Effector memory CD4-positive, alpha-beta T cell (primary cell): ENCODE data around the gene ATAD2B.
A peak's percentile ranks its signal among the peaks of the same experiment; 100 is the strongest.
"Not testable (repeated sequence)": the region's sequence is repeated elsewhere in the genome, so short reads cannot be mapped to it uniquely, and the experiment has no call there.

ENCODE experiments used
- DNase-seq, 3 donors: peaks; one replicate each; pipeline ENCODE4 v3.0.0-alpha.2; 2020
- H3K27ac ChIP-seq: 2 replicates; pipeline ENCODE4 v1.7.0; 2013; ENCODE audit warnings: mild to moderate bottlenecking, low read length, moderate library complexity; ENCODE audit not compliant: insufficient read depth, poor library complexity, severe bottlenecking
- H3K27me3 ChIP-seq: replicated peaks from 2 replicates; pipeline ENCODE4 v1.7.0; 2013; ENCODE audit warnings: mild to moderate bottlenecking, low read length; ENCODE audit not compliant: insufficient read depth, control insufficient read depth, poor library complexity, severe bottlenecking
- H3K36me3 ChIP-seq: 2 replicates; pipeline ENCODE4 v1.7.0; 2013; ENCODE audit warnings: mild to moderate bottlenecking, low read length, moderate library complexity; ENCODE audit not compliant: control insufficient read depth, insufficient read depth
- H3K4me1 ChIP-seq: 2 replicates; pipeline ENCODE4 v1.7.0; 2013; ENCODE audit warnings: low read length, mild to moderate bottlenecking; ENCODE audit not compliant: control insufficient read depth, insufficient read depth, poor library complexity, severe bottlenecking
- H3K4me3 ChIP-seq: 2 replicates; pipeline ENCODE4 v1.7.0; 2013; ENCODE audit warnings: low read length, low read depth, mild to moderate bottlenecking; ENCODE audit not compliant: insufficient read depth, poor library complexity, severe bottlenecking
- H3K9me3 ChIP-seq: 2 replicates; pipeline ENCODE4 v1.7.0; 2013; ENCODE audit warnings: mild to moderate bottlenecking, low read length, moderate library complexity; ENCODE audit not compliant: control insufficient read depth
- total RNA-seq, 3 donors: gene quantifications; one replicate each; lab custom pipeline; 2026; lab: John Stamatoyannopoulos, UW

The ATAD2B gene
- total RNA-seq = 68.5 to 89.5 (median 88.2) reads per million in 3 donors

DNA sequence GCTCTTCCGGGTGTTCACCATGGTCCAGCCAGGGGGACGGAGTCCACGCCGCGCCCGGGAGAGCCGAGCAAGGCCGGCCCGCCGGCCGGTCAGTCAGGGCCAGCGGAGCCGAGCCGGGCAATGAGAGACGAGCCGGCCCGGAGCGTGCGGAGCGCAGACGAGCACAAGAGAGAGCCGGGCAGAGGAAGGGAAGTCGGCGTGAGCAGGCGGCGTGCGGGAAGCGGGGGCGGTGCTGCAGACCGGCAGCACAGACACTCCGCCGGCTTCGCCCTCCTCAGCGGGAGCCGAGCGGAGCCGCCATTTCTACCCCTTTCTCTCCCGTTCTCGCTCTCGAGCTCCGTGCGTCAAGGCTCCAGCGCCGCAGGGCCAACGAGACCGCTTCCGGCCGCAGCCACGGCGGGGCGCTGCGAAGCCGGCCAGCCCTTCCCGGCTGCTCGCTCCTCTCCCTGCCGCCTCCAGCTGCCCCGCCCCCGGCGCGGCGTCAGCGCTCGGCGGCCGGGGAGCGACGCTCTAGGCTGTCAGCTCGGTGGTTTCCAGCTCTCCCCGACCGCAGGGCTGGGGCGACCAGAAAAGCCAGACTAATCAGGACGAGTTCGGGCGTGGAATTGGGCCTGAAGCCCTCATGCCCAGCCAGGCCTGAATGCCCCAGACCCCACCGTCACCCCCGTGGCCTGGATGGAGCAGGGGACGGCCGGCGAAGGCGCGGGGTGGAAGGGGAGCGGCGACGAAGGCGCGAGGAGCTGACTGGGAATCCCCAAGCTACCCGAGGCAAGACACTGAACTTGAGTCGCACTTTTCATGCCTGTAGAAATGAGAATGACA is at the start of gene ATAD2B:
ATAD2B (minus strand) TSS at position 374 of the 822 bp plus-strand sequence; CDS start at position 21, 353 bp downstream.
- no peaks in the 10 kb centered on the region for H3K36me3 ChIP-seq
- H3K4me3 ChIP-seq = peak within 1 kb of the TSS; percentile 100
- no peaks in the 10 kb centered on the region for H3K27me3 ChIP-seq

DNA sequence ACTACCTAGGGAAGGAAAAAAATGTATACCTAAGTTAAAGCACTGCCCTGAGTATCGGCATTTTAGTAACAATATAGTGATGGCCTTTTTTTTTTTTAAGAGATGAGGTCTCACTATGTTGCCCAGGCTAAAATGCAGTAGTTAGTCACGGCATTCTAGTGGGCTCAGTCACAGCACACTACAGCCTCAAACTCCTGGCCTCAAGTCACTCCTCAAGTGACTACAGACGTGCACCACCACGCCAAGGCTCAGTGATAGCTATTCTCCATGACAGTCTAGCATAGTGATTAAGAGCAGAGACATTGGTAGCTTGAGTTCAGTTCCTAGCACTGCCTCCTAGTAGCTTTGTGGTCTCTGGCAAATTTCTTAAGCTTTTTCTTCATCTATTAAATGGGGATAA is 40.9 kb upstream of the ATAD2B start:
- Histone ChIP-seq H3K27ac (no peak overlapping the region), H3K36me3 (no peaks in the 10 kb centered on the region), H3K4me3 (no peak overlapping the region), H3K9me3 (no peaks in the 10 kb centered on the region), H3K4me1 (no peaks in the 10 kb centered on the region), H3K27me3 (no peaks in the 10 kb centered on the region)
- no peak for DNase-seq

More for the DNA sequence above, at the start of gene ATAD2B:
- peak; percentile 89 to 91 (median 89) for DNase-seq
- H3K9me3 ChIP-seq = no peaks in the 10 kb centered on the region
- H3K4me1 ChIP-seq = peaks cover 9% of the 10 kb centered on the region
- H3K27ac ChIP-seq = peak within 1 kb of the TSS; percentile 100

DNA sequence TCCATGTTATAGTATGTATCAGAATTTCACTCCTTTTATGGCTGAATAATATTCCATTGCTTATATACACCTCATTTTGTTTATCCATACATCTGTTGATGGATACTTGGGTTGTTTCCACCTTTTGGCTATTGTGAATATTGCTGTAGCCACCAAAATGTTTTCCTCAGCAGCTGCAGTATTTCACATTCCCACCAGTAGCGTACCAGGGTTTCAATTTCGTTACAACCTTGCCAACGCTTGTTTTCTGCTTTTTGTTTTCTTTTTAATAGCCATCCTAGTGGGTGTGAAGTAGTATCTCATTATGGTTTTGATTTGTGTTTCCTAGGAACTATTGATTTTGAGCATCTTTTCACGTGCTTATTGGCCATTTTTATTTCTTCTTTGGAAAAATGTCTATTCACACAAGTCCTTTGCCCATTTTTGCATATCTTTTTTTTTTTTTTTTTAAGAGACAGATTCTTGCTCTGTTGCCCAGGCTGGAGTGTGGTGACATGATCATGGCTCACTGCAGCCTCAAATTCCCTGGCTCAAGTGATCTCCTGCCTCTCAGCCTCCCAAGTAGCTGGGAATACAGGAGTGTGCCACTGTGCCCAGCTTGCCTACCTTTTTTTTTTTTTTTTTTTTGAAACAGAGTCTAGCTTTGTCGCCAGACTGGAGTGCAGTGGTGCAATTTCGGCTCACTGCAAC is 27.5 kb upstream of the ATAD2B start:
- Histone ChIP-seq H3K27ac (no peak overlapping the region), H3K4me3 (no peak overlapping the region), H3K4me1 (no peaks in the 10 kb centered on the region), H3K36me3 (no peaks in the 10 kb centered on the region), H3K9me3 (no peaks in the 10 kb centered on the region), H3K27me3 (no peaks in the 10 kb centered on the region)
- no peak for DNase-seq

DNA sequence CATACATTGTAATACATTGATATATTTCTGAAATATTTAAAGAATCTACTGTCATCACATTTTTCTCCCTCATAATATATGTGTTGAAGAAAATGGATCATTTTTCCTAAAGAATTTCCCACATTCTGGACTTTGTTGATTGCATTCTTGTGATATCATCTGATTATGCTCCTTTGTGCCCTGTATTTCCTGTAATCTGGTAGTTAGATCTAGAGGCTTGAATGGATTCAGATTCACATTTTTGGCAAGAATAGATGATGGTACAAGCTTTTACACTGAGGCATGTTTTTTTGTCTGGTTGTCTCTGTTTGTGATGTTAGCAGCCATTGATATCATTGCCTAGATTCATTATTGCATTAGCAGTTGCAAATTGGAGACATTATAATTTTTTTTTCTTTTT is 26.7 kb upstream of the ATAD2B start:
- H3K36me3 ChIP-seq = no peaks in the 10 kb centered on the region
- no peaks in the 10 kb centered on the region for H3K27me3 ChIP-seq
- no peak overlapping the region for H3K27ac ChIP-seq
- DNase-seq = no peak
- H3K4me1 ChIP-seq = no peaks in the 10 kb centered on the region
- H3K9me3 ChIP-seq = no peaks in the 10 kb centered on the region
- no peak overlapping the region for H3K4me3 ChIP-seq

DNA sequence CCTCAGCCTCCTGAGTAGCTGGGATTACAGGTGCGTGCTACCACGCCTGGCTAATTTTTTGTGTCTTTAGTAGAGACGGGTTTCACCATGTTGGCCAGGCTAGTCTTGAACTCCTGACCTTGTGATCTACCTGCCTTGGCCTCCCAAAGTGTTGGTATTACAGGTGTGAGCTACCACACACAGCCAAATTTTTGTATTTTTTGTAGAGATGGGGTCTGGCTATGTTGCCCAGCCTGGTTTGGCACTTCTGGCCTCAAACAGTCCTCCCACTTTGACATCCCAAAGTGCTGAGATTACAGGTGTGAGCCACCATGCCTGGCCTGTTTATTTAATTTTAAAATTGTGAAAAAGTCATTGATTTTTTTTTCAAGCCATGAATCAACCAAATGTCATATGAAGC is 25.6 kb upstream of the ATAD2B start:
- H3K4me3 ChIP-seq, H3K27ac ChIP-seq, H3K4me1 ChIP-seq, DNase-seq, H3K9me3 ChIP-seq, H3K27me3 ChIP-seq, H3K36me3 ChIP-seq: not testable (repeated sequence)

DNA sequence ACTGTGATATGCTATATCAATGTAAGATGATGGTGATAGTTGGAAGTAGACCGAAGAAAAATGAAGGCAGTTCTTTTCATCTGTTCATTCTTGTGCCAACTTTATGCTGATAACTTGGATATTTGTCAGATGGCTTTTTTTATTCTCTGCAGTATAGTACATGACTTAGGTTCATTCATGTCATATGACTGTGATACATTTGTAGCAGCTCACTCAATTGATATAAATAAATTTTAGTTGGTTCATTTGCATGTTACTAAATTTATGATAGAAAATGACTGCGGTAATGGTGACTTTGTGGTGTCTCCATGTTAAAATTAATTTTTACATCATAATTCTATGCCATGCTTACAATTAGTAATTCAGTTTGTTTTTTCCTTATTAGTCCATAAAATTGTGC is 20.4 kb upstream of the ATAD2B start:
- no peak for DNase-seq
- Histone ChIP-seq H3K36me3 (no peaks in the 10 kb centered on the region), H3K27me3 (no peaks in the 10 kb centered on the region), H3K4me3 (no peak overlapping the region), H3K4me1 (no peaks in the 10 kb centered on the region), H3K27ac (no peak overlapping the region), H3K9me3 (no peaks in the 10 kb centered on the region)

DNA sequence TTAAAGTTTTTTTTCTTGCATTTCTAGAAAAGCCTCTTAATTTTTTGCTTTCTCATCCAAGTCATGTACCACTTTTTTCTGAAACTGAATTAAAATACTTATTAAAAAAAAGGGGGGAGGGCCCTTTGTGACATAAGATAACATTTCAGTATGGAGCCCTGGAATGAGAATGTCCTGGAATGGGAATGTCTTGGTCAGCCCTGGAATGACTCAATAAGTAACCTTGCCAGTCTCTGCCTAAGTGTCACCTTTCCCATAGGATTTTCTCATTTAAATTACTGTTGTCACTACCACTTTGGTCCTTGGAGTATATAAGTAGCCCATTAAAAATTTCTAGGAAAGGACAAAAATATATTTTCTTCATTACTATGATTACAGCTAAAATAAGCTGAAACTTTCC is 18.1 kb upstream of the ATAD2B start:
- Histone ChIP-seq H3K27ac (no peak overlapping the region), H3K9me3 (no peaks in the 10 kb centered on the region)

DNA sequence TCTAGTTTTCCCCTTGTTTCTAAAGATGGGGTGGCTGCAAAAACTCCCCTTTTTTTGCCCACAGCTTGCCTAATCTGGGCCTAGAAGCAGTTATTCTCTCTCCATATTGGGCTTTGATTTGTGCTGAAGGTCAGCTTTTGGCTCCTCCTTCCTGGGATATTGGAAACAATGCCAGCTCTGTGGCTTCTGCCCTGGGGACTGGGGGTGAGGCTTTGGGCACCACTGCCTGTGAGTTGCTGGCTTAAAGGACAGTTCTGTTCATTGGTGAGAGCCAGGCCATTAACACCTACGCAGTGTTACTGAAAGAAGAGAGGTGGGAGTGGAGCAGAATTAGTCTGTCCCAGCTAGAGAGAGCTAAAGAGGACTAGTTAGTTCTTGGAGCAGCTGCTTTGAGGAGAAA is 17.6 kb upstream of the ATAD2B start:
- Histone ChIP-seq H3K9me3 (no peaks in the 10 kb centered on the region), H3K4me3 (no peak overlapping the region), H3K27ac (no peak overlapping the region), H3K27me3 (no peaks in the 10 kb centered on the region), H3K36me3 (no peaks in the 10 kb centered on the region), H3K4me1 (peaks cover under 1% of the 10 kb centered on the region)
- DNase-seq = no peak

More for the DNA sequence above, 18.1 kb upstream of the ATAD2B start:
- no peak for DNase-seq
- Histone ChIP-seq H3K36me3 (no peaks in the 10 kb centered on the region), H3K4me1 (no peaks in the 10 kb centered on the region), H3K27me3 (no peaks in the 10 kb centered on the region), H3K4me3 (no peak overlapping the region)

DNA sequence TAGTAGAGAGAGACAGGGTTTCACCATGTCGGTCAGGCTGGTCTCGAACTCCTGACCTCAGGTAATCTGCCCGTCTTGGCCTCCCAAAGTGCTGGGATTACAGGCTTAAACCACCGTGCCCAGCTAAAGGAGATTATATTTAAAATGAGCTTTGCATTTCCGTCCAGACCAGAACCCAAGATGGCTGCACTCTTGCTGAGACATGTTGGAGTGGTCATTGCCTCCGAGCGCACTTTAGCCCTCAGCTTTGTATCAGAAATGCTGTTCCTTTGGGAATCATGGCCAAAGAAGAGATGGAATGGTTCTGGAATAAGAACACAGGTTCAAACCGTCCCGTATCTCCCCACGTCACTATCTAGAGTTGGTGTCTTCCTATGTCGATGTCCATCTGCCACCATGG is 16.7 kb upstream of the ATAD2B start:
- Histone ChIP-seq H3K9me3 (no peaks in the 10 kb centered on the region), H3K27me3 (no peaks in the 10 kb centered on the region), H3K36me3 (no peaks in the 10 kb centered on the region), H3K4me3 (no peak overlapping the region), H3K27ac (no peak overlapping the region), H3K4me1 (peaks cover 5% of the 10 kb centered on the region)
- no peak for DNase-seq

DNA sequence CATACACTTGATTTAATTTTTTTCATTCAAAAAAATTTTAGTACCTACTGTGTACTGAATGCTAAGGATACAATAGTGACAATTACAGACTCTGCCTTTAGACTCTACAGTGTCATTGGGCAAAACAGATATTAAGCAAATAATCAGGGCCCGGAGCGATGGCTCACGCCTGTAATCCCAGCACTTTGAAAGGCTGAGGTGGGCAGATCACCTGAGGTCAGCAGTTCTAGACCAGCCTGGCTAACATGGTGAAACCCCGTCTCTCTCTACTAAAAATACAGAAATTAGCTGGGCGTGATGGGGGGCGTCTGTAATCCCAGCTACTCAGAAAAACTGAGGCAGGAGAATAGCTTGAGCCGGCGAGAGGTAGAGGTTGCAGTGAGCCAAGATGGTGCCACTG is 14.7 kb upstream of the ATAD2B start:
- no peaks in the 10 kb centered on the region for H3K27me3 ChIP-seq
- H3K36me3 ChIP-seq = no peaks in the 10 kb centered on the region
- H3K9me3 ChIP-seq = no peaks in the 10 kb centered on the region
- peaks cover 5% of the 10 kb centered on the region for H3K4me1 ChIP-seq
- no peak overlapping the region for H3K27ac ChIP-seq
- H3K4me3 ChIP-seq = no peak overlapping the region
- DNase-seq = no peak
